ENCODE measurements around the gene SELE. TPM values are rescaled to one million over a fixed set of nuclear protein-coding genes. Genes with fewer than 3 reads are reported as not detected.

SELE gene
- total and polyA plus RNA-seq, 2 of the 8 experiments (the other 6 are each of a cell fraction or from before 2014, with no cell fraction given), result not detected

DNA sequence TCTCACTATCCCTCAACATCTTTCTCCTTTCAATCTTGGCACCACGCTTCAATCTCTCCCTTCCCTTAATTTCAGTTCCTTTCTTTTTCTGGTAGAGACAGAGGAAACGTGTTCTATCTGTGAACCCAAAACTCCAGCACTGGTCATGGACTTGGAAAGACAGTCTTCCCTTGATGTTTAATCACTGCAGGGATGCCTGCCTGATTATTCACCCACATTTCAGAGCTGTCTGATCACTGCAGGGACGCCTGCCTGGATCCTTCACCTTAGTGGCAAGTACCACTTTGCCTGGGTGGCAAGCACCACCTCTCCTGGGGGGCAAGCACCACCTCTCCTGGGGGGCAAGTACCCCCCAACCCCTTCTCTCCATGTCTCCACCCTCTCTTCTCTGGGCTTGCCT, 50.2 kb downstream of the SELE start:
- no peaks in the 10 kb centered on the region for H4K20me1 ChIP-seq (replicated peaks in 1 of 2; ENCODE audit: control insufficient read depth in 1 of 2, insufficient read depth in 2 of 2, low read length in 2 of 2)
- no peak overlapping the region for H2BK15ac ChIP-seq (ENCODE audit: low read length)
- H3K27ac ChIP-seq (ENCODE audit: low read depth, low read length), result no peak overlapping the region
- no peak overlapping the region for H2AFZ ChIP-seq (ENCODE audit: low read length)
- H3K18ac ChIP-seq (ENCODE audit: extremely low read depth, low read length), result no peak overlapping the region
- H3K4me2 ChIP-seq (ENCODE audit: insufficient read depth in 1 of 2, low read depth in 2 of 2, low read length in 2 of 2), result no peak overlapping the region
- no peak overlapping the region for H3K4ac ChIP-seq (replicated peaks; ENCODE audit: insufficient read length, low read depth, low read length)
- H3K4me1 ChIP-seq (replicated peaks in 1 of 4; ENCODE audit: control insufficient read depth in 3 of 4, insufficient read depth in 4 of 4, low read length in 3 of 4), result no peaks in the 10 kb centered on the region
- H3K9ac ChIP-seq (replicated peaks in 1 of 4; ENCODE audit: extremely low read depth in 1 of 4, low read depth in 3 of 4, low read length in 3 of 4), result no peak overlapping the region
- no peak overlapping the region for H3K56ac ChIP-seq (replicated peaks; ENCODE audit: insufficient read length, low read depth, low read length)
- peaks cover 56 to 84% (median 68%) of the 10 kb centered on the region in 4 experiments for H3K27me3 ChIP-seq (replicated peaks in 1 of 4; ENCODE audit: control insufficient read depth in 3 of 4, extremely low read depth in 1 of 4, insufficient read depth in 3 of 4, low read length in 3 of 4)
- H2BK5ac ChIP-seq (ENCODE audit: low read depth, low read length), result no peak overlapping the region
- no peak overlapping the region for H2BK12ac ChIP-seq (ENCODE audit: low read depth, low read length)
- no peaks in the 10 kb centered on the region for H3K79me1 ChIP-seq (ENCODE audit: low read depth, low read length)
- CTCF ChIA-PET (ENCODE audit: partially characterized antibody), result no interaction called here
- H3K36me3 ChIP-seq (ENCODE audit: control insufficient read depth in 2 of 4, insufficient read depth in 4 of 4, low read length in 3 of 4), result peaks cover 0 to 6% (median 0%) of the 10 kb centered on the region in 4 experiments; a peak in 1 of 8 replicates
- no peaks in the 10 kb centered on the region; the same call in 1 of the 2 replicates for H3K23me2 ChIP-seq (ENCODE audit: low read depth, low read length)
- H2AK5ac ChIP-seq (ENCODE audit: low read depth, low read length), result no peak overlapping the region
- H4K91ac ChIP-seq (replicated peaks; ENCODE audit: insufficient read length, low read length), result no peak overlapping the region
- H3K9me3 ChIP-seq (ENCODE audit: insufficient read depth in 2 of 2, low read depth in 1 of 2, low read length in 1 of 2), result peaks cover 3 to 4% of the 10 kb centered on the region in 2 experiments; a peak in 2 of 4 replicates
- no peak overlapping the region for H3K14ac ChIP-seq (ENCODE audit: insufficient read length)
- WGBS, 2 experiments (ENCODE audit: extremely low coverage in 1 of 2, insufficient coverage in 1 of 2, insufficient read length in 1 of 2, insufficient replicate concordance in 2 of 2, low coverage in 1 of 2, low lambda C conversion rate in 2 of 2, missing lambda C conversion rate in 1 of 2), result 89% methylated on average over 3 of the region's 3 CpGs; no CpG with 5 or more reads in 1 of the 2 experiments
- H2BK20ac ChIP-seq (ENCODE audit: low read length), result no peak overlapping the region
- TF ChIP-seq RFX5 (IDR thresholded peaks at IDR 0.05; ENCODE audit: borderline replicate concordance, low read depth, low read length) (no peak), SIX5 (IDR thresholded peaks at IDR 0.05; ENCODE audit: low read depth, low read length) (no peak), SRF (IDR thresholded peaks at IDR 0.05; ENCODE audit: low read depth, low read length) (no peak), E2F6 (IDR thresholded peaks at IDR 0.05) (no peak), MAX (IDR thresholded peaks at IDR 0.05) (no peak), SP1 (IDR thresholded peaks at IDR 0.05; ENCODE audit: low read depth, low read length) (no peak), POLR2A (IDR thresholded peaks at IDR 0.05; ENCODE audit: control extremely low read depth in 1 of 2, low read depth in 2 of 2, low read length in 2 of 2) (no peak)
- POLR2A ChIA-PET (ENCODE audit: partially characterized antibody), result no interaction called here
- H3K23ac ChIP-seq (ENCODE audit: insufficient read length), result no peak overlapping the region
- no peaks in the 10 kb centered on the region for H3K79me2 ChIP-seq (ENCODE audit: control insufficient read depth in 1 of 2, insufficient read depth in 2 of 2, low read length in 2 of 2)
- H4K5ac ChIP-seq (ENCODE audit: insufficient read length, low read depth, low read length), result no peak overlapping the region
- DNase-seq (ENCODE audit: low read depth in 1 of 2, low spot score in 2 of 2) (no peak), FAIRE-seq (no peak)
- H4K8ac ChIP-seq (ENCODE audit: extremely low read depth, insufficient read depth, low read length), result no peak overlapping the region
- H2BK120ac ChIP-seq (replicated peaks; ENCODE audit: low read depth, low read length), result no peak overlapping the region
- H3K4me3 ChIP-seq (ENCODE audit: extremely low read depth in 1 of 4, insufficient read depth in 2 of 4, low read depth in 3 of 4, low read length in 4 of 4), result no peak overlapping the region
